IPS-NIHi7 (cell line): ENCODE data around the gene GATA5.

Source experiments
- DNase-seq: peaks from one replicate; pipeline ENCODE4 v3.0.0; 2012; ENCODE audit warnings: mixed read lengths; ENCODE audit errors: extremely low spot score

GATA5 gene

GRCh38 chr20:62416651-62417637 lies 58.9 kb downstream of the GATA5 start:
- no peak for DNase-seq

DNA sequence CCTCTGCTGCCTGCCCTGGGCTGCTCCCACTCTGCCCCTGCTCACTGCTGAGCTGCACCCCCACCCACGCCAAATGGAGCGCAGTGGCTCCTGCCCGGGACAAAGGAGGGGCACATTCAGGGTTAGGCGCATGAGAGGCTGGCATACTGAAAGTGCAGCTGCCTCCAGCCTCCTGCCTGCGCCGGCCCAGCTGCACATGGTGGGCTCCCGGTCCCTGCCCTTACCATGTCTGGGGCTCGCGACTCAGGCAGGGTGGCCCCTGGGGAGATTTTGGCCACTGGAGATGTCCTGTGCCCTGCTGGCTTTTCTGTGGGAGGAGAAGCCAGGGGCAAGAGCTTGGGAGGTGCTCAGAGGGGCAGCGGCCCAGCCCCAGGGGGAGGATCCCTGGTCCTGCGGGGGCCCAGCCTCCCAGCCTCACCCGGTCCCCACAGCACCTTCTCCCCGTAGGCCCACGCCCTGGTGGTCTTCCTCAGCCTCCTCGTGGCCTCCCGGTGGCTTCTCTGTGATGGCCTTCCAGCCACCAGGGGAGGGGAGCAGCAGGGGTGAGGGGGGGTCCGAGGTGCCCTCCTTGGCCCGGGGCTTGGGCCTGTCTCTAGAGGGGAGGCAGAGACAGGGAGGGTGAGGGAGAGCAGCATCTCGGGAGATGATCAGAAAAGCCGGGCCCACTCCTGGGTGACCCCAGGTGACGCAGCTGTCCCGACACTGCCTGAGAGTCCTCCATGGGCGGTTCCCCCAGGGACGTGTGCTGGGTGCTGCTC lies 60.3 kb downstream of the GATA5 start:
- DNase-seq, result no peak

GRCh38 chr20:62413896-62414481 lies 61.8 kb downstream of the GATA5 start:
- peak; percentile 51 for DNase-seq
